HepG2 (cell line): Measurements from ENCODE around the gene SLC35A3. TPM values are rescaled to one million over a fixed set of nuclear protein-coding genes. Genes with fewer than 3 reads are reported as not detected.
A peak's percentile ranks its signal among the peaks of the same experiment; 100 is the strongest.

Source experiments
- AGO1 ChIP-seq: fragments of 200-400 bp; formaldehyde crosslinking; IDR thresholded peaks from 2 replicates; pipeline ENCODE4 v1.6.1; 2017; ENCODE audit warnings: mild to moderate bottlenecking, low read depth, low read length, moderate library complexity; ENCODE audit not compliant: poor library complexity, severe bottlenecking
- FIP1L1 ChIP-seq: fragments of 200-400 bp; formaldehyde crosslinking; IDR thresholded peaks from 2 replicates; pipeline ENCODE4 v1.6.1; 2018; ENCODE audit warnings: low read depth, mild to moderate bottlenecking, low read length, moderate library complexity, borderline replicate concordance; ENCODE audit not compliant: insufficient read depth
- FLYWCH1 ChIP-seq: sonication (generic); formaldehyde crosslinking; IDR thresholded peaks from 2 replicates; pipeline ENCODE4 v1.8.1; 2023; ENCODE audit warnings: mild to moderate bottlenecking, missing genetic modification reagents
- HIVEP1 ChIP-seq: sonication (generic); formaldehyde crosslinking; IDR thresholded peaks from 2 replicates; pipeline ENCODE4 v1.4.0; 2020; ENCODE audit warnings: mild to moderate bottlenecking, missing genetic modification reagents
- MTA1 ChIP-seq: sonication (generic); formaldehyde crosslinking; IDR thresholded peaks from 2 replicates; pipeline ENCODE4 v1.4.0; 2020; ENCODE audit warnings: missing genetic modification reagents, mild to moderate bottlenecking, borderline replicate concordance
- NFYC ChIP-seq: IDR thresholded peaks from 2 replicates; pipeline ENCODE4 v1.6.1; 2016; ENCODE audit warnings: missing genetic modification reagents, missing compliant biosample characterization
- PHF20 ChIP-seq: sonication (generic); formaldehyde crosslinking; IDR thresholded peaks from 2 replicates; pipeline ENCODE4 v1.5.0; 2020; ENCODE audit warnings: mild to moderate bottlenecking, missing genetic modification reagents
- SOX13 ChIP-seq, 3 experiments: fragments of 450-650 bp in 1 of 3; sonication (generic) in 1 of 3; formaldehyde crosslinking in 1 of 3; IDR thresholded peaks in 2 of 3; conservative IDR thresholded peaks in 1 of 3; 2 replicates each; pipeline versions ENCODE4 v1.5.0 to v1.6.1; 2016 to 2020; ENCODE audit warnings: antibody characterized with exemption in 1 of 3, mild to moderate bottlenecking in 1 of 3, missing compliant biosample characterization in 1 of 3, missing genetic modification reagents in 1 of 3, moderate library complexity in 1 of 3
- SP1 ChIP-seq, 2 experiments: fragments of 450-650 bp in 1 of 2; sonication (generic) in 1 of 2; formaldehyde crosslinking in 1 of 2; IDR thresholded peaks; 2 replicates each; pipeline versions ENCODE4 v1.4.0 to v1.6.1; 2016 to 2020; ENCODE audit warnings: missing genetic modification reagents in 1 of 2
- ZNF280D ChIP-seq: sonication (generic); formaldehyde crosslinking; IDR thresholded peaks from 2 replicates; pipeline ENCODE4 v1.5.1; 2020; ENCODE audit warnings: mild to moderate bottlenecking, missing genetic modification reagents
- ZNF556 ChIP-seq: sonication (generic); formaldehyde crosslinking; IDR thresholded peaks from 2 replicates; pipeline ENCODE4 v1.4.0; 2020; ENCODE audit warnings: mild to moderate bottlenecking, missing genetic modification reagents, borderline replicate concordance
- ZNF710 ChIP-seq: sonication (generic); formaldehyde crosslinking; IDR thresholded peaks from 2 replicates; pipeline ENCODE4 v1.5.0; 2020; ENCODE audit warnings: mild to moderate bottlenecking, missing genetic modification reagents, borderline replicate concordance
- ZNF737 ChIP-seq: sonication (generic); formaldehyde crosslinking; IDR thresholded peaks from 2 replicates; pipeline ENCODE4 v1.5.0; 2020; ENCODE audit warnings: missing genetic modification reagents, mild to moderate bottlenecking, borderline replicate concordance
- ZNF772 ChIP-seq: sonication (generic); formaldehyde crosslinking; IDR thresholded peaks from 2 replicates; pipeline ENCODE4 v1.5.0; 2020; ENCODE audit warnings: mild to moderate bottlenecking, missing genetic modification reagents
- ZNF891 ChIP-seq: sonication (generic); formaldehyde crosslinking; IDR thresholded peaks from 2 replicates; pipeline ENCODE4 v1.5.0; 2020; ENCODE audit warnings: mild to moderate bottlenecking, missing genetic modification reagents
- polyA plus RNA-seq, 8 experiments: library from polyadenylated mRNA; depleted of rRNA in 3 of 8; stranded (reverse) in 7 of 8; unstranded in 1 of 8; fragments of >200 nt; fragmentation: Illumina TruSeq in 4 of 8; extraction: Trizol in 4 of 8; gene quantifications; 2 replicates each; pipeline versions ENCODE4 v1.2.1 to v1.2.3, GENCODE V29; 2011 to 2016; ENCODE audit warnings: low read depth in 4 of 8, missing spikeins in 1 of 8, mixed read lengths in 1 of 8; ENCODE audit not compliant: insufficient read depth in 1 of 8
- total RNA-seq, 5 experiments: library from RNA; depleted of rRNA; stranded (reverse); fragments of >200 nt; fragmentation: Illumina TruSeq; extraction: Trizol; gene quantifications; 2 replicates each; pipeline ENCODE4 v1.2.3, GENCODE V29; 2016; ENCODE audit warnings: low read depth in 1 of 5

The SLC35A3 gene
- total and polyA plus RNA-seq, 2 of the 13 experiments (the other 11 are each of a cell fraction or from before 2014, with no cell fraction given) = 11.2 to 24.9 TPM

GRCh38 chr1:100037927-100038659 is 68.3 kb downstream of the SLC35A3 start (continued):
- TF ChIP-seq ZNF280D (CRISPR knock-in tag) (no peak), ZNF737 (CRISPR knock-in tag) (no peak), ZNF772 (CRISPR knock-in tag) (peak; percentile 67; the same call in 1 of the 2 replicates), ZNF710 (CRISPR knock-in tag) (no peak), FIP1L1 (no peak), MTA1 (CRISPR knock-in tag) (peak; percentile 78; the same call in 1 of the 2 replicates), NFYC (no peak), PHF20 (peak; percentile 66), AGO1 (peak; percentile 27), SOX13 (IDR thresholded peaks at IDR 0.05) (no peak), SOX13 (CRISPR knock-in tag; conservative IDR thresholded peaks at IDR 0.05 in 1 of 2, IDR thresholded peaks at IDR 0.05 in 1 of 2) (peak in 1 of 2 experiments; percentile 62; a peak in 1 of 4 replicates), SP1 (IDR thresholded peaks at IDR 0.05) (no peak), SP1 (CRISPR knock-in tag; IDR thresholded peaks at IDR 0.05) (peak; percentile 89), FLYWCH1 (CRISPR knock-in tag) (no peak), ZNF891 (no peak), HIVEP1 (CRISPR knock-in tag) (no peak), ZNF556 (no peak)
